ENCODE measurements around the gene IFNW1.

IFNW1 gene

GRCh38 chr9:21102305-21102704 lies 39.3 kb downstream of the IFNW1 start:
- no peak overlapping the region for H3K4me3 ChIP-seq (ENCODE audit: low read length)
- DNase-seq (ENCODE audit: low read depth), result peak; percentile 42
- TF ChIP-seq, protein P1, sequence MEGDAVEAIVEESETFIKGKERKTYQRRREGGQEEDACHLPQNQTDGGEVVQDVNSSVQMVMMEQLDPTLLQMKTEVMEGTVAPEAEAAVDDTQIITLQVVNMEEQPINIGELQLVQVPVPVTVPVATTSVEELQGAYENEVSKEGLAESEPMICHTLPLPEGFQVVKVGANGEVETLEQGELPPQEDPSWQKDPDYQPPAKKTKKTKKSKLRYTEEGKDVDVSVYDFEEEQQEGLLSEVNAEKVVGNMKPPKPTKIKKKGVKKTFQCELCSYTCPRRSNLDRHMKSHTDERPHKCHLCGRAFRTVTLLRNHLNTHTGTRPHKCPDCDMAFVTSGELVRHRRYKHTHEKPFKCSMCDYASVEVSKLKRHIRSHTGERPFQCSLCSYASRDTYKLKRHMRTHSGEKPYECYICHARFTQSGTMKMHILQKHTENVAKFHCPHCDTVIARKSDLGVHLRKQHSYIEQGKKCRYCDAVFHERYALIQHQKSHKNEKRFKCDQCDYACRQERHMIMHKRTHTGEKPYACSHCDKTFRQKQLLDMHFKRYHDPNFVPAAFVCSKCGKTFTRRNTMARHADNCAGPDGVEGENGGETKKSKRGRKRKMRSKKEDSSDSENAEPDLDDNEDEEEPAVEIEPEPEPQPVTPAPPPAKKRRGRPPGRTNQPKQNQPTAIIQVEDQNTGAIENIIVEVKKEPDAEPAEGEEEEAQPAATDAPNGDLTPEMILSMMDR (conservative IDR thresholded peaks at IDR 0.05; ENCODE audit: low read length), result no peak

DNA sequence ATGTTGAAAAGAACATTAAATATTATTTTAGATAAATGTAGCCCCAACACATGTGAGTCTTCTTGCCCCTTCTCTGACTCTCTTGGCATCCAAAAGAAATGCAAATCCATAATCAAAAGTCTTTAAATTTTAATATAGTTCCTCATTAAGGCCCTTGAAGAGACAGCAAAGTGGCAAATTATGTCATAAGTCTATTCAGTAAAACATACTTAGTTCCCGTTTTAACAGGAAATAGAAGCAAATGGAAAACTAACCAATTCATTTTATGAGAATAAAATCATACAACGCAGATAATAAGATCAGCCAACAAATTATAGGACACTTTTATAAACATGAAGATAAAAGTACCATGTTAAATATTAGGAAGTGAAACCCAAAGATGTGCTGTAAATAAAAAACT lies 43.8 kb downstream of the IFNW1 start:
- no peak for DNase-seq (ENCODE audit: low read depth)
- TF ChIP-seq, protein P1 (conservative IDR thresholded peaks at IDR 0.05; ENCODE audit: low read length), result no peak
- H3K4me3 ChIP-seq (ENCODE audit: low read length), result no peak overlapping the region

DNA sequence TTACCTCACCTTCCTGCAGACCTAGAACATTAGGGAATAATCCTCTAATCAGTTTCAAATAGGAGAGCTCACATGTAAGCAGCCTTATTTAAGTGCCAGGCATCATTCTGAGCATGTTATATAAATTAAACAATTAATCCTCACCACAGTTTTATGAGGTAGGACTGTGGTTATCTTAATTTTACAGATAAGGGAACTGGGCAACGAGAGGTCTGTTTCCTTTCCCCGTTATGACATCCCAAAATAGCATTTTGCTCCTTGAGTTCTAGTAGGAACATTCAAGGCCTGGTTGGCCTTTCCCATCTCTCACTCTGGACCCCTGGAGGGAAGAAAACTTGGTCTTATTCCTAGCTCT lies 44.8 kb downstream of the IFNW1 start:
- no peak for DNase-seq (ENCODE audit: low read depth)
- no peak overlapping the region for H3K4me3 ChIP-seq (ENCODE audit: low read length)
- TF ChIP-seq, protein P1 (conservative IDR thresholded peaks at IDR 0.05; ENCODE audit: low read length), result no peak

DNA sequence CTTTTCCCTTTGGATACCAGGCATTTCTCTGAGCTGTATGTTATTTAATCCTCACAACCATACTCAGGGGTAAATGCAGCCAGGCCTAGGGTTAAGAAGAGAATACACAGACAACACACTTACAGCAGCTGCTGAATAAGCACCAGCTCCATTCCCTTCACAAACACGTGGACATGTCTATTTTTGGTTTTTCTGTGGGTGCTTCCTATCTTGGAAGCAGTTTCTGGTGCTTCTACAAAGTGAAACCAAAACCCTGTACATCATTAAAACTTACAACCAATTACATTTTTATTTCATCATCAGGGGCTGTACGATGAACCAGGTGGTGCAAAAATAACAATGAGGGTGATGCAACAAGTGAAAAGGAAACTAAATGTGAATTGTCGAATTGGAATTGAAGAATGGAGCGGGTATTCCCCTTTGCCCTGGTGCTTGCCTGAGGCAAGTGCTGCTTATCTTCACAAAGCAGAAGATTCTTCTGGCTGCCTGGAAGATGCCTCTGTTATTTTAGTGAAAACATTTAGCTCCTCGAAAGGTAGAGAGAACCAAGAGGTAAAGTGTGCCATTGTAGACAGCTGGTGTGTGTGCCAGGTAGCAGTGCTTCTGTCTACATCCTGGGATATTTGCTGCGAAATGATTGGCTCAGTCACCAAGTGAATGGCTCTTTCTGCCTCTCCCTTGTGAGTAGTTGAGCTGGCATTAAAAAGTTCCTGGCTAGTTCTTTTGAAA lies 45.3 kb downstream of the IFNW1 start:
- TF ChIP-seq, protein P1 (conservative IDR thresholded peaks at IDR 0.05; ENCODE audit: low read length), result no peak
- DNase-seq (ENCODE audit: low read depth), result peak; percentile 61
- peak overlapping the region; percentile 29 for H3K4me3 ChIP-seq (ENCODE audit: low read length)

- TF ChIP-seq, protein P1 (conservative IDR thresholded peaks at IDR 0.05; ENCODE audit: low read length), result no peak
- no peak overlapping the region for H3K4me3 ChIP-seq (ENCODE audit: low read length)
- DNase-seq (ENCODE audit: low read depth), result no peak
Measured at GRCh38 chr9:21095561-21095960, 46.1 kb downstream of the IFNW1 start.
